B cell (primary cell): Measurements from ENCODE around the gene KIF7.

Experiments used
- CTCF ChIP-seq: fragments of 200-600 bp; IDR thresholded peaks from one replicate; pipeline ENCODE4 v1.8.0; 2022; ENCODE audit warnings: antibody characterized with exemption, mild to moderate bottlenecking
- EZH2 ChIP-seq: IDR thresholded peaks from 2 replicates; pipeline ENCODE4 v1.6.1; 2012; ENCODE audit warnings: borderline replicate concordance, low read depth, mild to moderate bottlenecking, moderate library complexity, low read length; ENCODE audit not compliant: insufficient read depth, poor library complexity, severe bottlenecking

DNA sequence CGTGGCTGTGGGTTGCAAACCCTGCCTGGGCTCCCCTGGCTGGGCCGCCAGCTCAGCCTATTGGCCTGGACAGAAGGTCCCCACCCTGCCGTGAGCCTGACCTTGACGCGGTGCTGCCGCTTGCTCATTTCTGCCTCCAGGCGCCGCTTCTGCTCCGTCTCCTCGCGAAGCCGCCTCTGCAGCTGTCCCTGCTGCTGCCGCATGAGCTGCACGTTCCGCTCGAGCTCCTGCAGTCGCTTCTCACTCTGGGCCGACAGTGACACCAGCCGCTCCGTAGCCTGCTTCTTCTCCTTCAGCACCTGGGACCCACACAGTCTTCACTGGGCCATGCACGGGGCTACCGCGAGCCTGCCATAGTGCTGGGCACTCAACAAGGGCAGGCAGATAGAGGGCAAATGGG is 21.7 kb downstream of the KIF7 start:
- no peak for TF ChIP-seq EZH2
- TF ChIP-seq CTCF = no peak
